ENCODE results near the gene PRKG1.

Gene PRKG1

DNA sequence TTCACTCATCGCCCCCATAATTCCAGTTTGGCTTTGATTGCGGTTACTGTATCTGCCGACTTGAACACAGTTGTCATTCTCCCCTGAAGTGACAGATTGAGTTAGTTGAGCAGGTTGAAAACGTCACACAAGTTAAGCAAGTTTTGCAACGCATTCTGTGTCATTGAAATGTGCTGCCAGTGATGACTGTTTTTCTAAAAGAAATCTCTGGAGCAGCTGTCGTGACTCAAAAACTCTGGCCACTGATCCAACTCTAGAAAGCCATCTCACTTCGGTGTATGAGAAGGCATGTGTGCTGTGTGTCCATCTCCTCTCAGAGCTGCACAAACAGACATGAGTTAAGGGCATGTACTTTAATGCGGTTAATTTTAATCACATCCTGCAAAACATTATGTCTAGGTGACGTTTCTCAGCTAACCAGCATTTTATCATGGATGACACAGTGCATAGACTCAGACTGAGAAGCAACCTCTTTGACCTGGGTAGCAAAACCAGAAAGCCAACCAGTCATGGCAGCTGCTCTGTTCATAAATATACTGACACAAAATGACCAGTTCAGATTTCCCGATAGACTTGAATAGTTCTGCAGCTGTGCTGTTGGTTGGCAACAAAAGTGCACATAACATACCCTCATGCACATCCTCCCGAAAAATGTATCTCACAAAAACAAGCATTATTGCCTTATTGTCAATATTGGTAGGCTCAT, 555.8 kb downstream of the PRKG1 start:
- in situ Hi-C loops (cut with MboI; ENCODE audit: low pct_unique_long_range_greater_than_20kb, low sequenced_read_pairs, unreplicated experiment) = no loop called here
- TF ChIP-seq, protein P1, sequence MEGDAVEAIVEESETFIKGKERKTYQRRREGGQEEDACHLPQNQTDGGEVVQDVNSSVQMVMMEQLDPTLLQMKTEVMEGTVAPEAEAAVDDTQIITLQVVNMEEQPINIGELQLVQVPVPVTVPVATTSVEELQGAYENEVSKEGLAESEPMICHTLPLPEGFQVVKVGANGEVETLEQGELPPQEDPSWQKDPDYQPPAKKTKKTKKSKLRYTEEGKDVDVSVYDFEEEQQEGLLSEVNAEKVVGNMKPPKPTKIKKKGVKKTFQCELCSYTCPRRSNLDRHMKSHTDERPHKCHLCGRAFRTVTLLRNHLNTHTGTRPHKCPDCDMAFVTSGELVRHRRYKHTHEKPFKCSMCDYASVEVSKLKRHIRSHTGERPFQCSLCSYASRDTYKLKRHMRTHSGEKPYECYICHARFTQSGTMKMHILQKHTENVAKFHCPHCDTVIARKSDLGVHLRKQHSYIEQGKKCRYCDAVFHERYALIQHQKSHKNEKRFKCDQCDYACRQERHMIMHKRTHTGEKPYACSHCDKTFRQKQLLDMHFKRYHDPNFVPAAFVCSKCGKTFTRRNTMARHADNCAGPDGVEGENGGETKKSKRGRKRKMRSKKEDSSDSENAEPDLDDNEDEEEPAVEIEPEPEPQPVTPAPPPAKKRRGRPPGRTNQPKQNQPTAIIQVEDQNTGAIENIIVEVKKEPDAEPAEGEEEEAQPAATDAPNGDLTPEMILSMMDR (IDR thresholded peaks at IDR 0.05; ENCODE audit: extremely low read depth, insufficient read depth, missing control alignments) = no peak
- no peak for DNase-seq (ENCODE audit: low spot score)

DNA sequence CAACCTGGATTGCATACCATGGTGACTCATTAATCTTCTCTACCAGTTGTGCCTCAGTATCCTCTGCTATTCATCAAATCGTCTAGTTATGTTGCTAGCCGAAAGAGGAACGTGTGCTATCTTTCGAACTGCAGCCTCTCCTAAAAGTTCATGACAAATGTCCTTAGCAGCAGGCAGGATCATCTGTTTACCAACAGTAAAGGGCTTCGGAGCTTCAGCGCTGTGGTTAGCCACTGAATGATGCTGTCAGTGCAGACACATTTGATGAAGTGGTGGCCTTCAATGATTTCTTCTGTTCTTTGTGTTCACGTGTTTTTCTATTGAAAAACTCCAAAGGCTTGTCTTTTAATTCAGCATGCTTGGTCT, 556.3 kb downstream of the PRKG1 start:
- TF ChIP-seq, protein P1 (IDR thresholded peaks at IDR 0.05; ENCODE audit: extremely low read depth, insufficient read depth, missing control alignments) = no peak
- no peak for DNase-seq (ENCODE audit: low spot score)
- in situ Hi-C loops (cut with MboI; ENCODE audit: low pct_unique_long_range_greater_than_20kb, low sequenced_read_pairs, unreplicated experiment) = no loop called here

DNA sequence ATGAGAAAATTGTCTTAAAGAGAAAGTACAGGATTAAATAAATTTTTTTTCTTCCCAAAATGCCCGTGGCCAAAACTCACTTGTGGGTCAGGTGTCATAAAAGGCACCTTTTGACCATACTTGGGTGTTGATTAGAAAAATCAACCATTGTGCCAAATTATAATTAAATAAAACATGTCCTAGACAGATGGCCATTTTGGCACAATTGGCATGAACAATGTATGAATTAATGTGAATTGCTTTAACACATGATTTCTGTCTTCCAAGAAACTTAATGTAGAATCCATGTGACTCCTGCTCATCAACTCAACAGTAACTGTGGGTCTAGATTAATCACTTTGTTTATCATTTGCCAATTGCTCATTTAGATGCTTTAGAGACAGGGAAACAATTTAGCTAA, 561.1 kb downstream of the PRKG1 start:
- TF ChIP-seq, protein P1 (IDR thresholded peaks at IDR 0.05; ENCODE audit: extremely low read depth, insufficient read depth, missing control alignments) = no peak
- in situ Hi-C loops (cut with MboI; ENCODE audit: low pct_unique_long_range_greater_than_20kb, low sequenced_read_pairs, unreplicated experiment) = no loop called here
- no peak for DNase-seq (ENCODE audit: low spot score)

GRCh38 chr10:51638211-51638610, 563.9 kb downstream of the PRKG1 start:
- in situ Hi-C loops (cut with MboI; ENCODE audit: low pct_unique_long_range_greater_than_20kb, low sequenced_read_pairs, unreplicated experiment) = no loop called here
- TF ChIP-seq, protein P1 (IDR thresholded peaks at IDR 0.05; ENCODE audit: extremely low read depth, insufficient read depth, missing control alignments) = no peak

GRCh38 chr10:51638737-51639136, 564.5 kb downstream of the PRKG1 start:
- DNase-seq (ENCODE audit: low spot score) = no peak
- TF ChIP-seq, protein P1 (IDR thresholded peaks at IDR 0.05; ENCODE audit: extremely low read depth, insufficient read depth, missing control alignments) = no peak
- in situ Hi-C loops (cut with MboI; ENCODE audit: low pct_unique_long_range_greater_than_20kb, low sequenced_read_pairs, unreplicated experiment) = no loop called here

More at GRCh38 chr10:51638211-51638610, 563.9 kb downstream of the PRKG1 start:
- no peak for DNase-seq (ENCODE audit: low spot score)

GRCh38 chr10:51640120-51640819, 566.0 kb downstream of the PRKG1 start:
- in situ Hi-C loops (cut with MboI; ENCODE audit: low pct_unique_long_range_greater_than_20kb, low sequenced_read_pairs, unreplicated experiment) = no loop called here
- no peak for DNase-seq (ENCODE audit: low spot score)
- TF ChIP-seq, protein P1 (IDR thresholded peaks at IDR 0.05; ENCODE audit: extremely low read depth, insufficient read depth, missing control alignments) = no peak
